HepG2 (cell line): Measurements from ENCODE around the gene MTHFD1L. TPM values are rescaled to one million over a fixed set of nuclear protein-coding genes. Genes with fewer than 3 reads are reported as not detected.

ENCODE experiments used
- ATRX ChIP-seq: sonication (generic); formaldehyde crosslinking; IDR thresholded peaks from 2 replicates; pipeline ENCODE4 v1.4.0; 2020; ENCODE audit warnings: missing genetic modification reagents, borderline replicate concordance
- BHLHE40 ChIP-seq: IDR thresholded peaks from 2 replicates; pipeline ENCODE4 v1.6.1; 2011; ENCODE audit warnings: low read length, improper control_type of control experiment
- EZH2 ChIP-seq: conservative IDR thresholded peaks from 2 replicates; pipeline ENCODE4 v1.6.1; 2012; ENCODE audit warnings: mild to moderate bottlenecking, low read depth, low read length, moderate library complexity
- GATAD2A ChIP-seq: IDR thresholded peaks from 2 replicates; pipeline ENCODE4 v1.6.1; 2016
- HCFC1 ChIP-seq: fragments of 150-350 bp; IDR thresholded peaks from 2 replicates; pipeline ENCODE4 v1.6.1; 2014; ENCODE audit warnings: low read depth, low read length
- SALL1 ChIP-seq: sonication (generic); formaldehyde crosslinking; IDR thresholded peaks from 2 replicates; pipeline ENCODE4 v1.8.0; 2022; ENCODE audit warnings: mild to moderate bottlenecking, missing genetic modification reagents
- TP53 ChIP-seq: sonication (generic); formaldehyde crosslinking; conservative IDR thresholded peaks from 2 replicates; pipeline ENCODE4 v1.4.0; 2020; ENCODE audit warnings: missing genetic modification reagents
- YY1 ChIP-seq: IDR thresholded peaks from 2 replicates; pipeline ENCODE4 v1.6.1; 2011; ENCODE audit warnings: low read length, low read depth, moderate library complexity, mild to moderate bottlenecking; ENCODE audit not compliant: insufficient read depth, insufficient replicate concordance
- ZKSCAN1 ChIP-seq: fragments of 150-350 bp; IDR thresholded peaks from 2 replicates; pipeline ENCODE4 v1.6.1; 2014; ENCODE audit warnings: low read length
- ZNF205 ChIP-seq: IDR thresholded peaks from 2 replicates; pipeline ENCODE4 v1.6.1; 2018; ENCODE audit warnings: missing biosample characterization, missing genetic modification reagents
- ZNF264 ChIP-seq: sonication (generic); formaldehyde crosslinking; IDR thresholded peaks from 2 replicates; pipeline ENCODE4 v1.4.0; 2020; ENCODE audit warnings: missing genetic modification reagents
- ZNF749 ChIP-seq: sonication (generic); formaldehyde crosslinking; IDR thresholded peaks from 2 replicates; pipeline ENCODE4 v1.8.0; 2022; ENCODE audit warnings: mild to moderate bottlenecking, missing genetic modification reagents, moderate library complexity, borderline replicate concordance
- ZNF75D ChIP-seq: sonication (generic); formaldehyde crosslinking; IDR thresholded peaks from 2 replicates; pipeline ENCODE4 v1.8.1; 2023; ENCODE audit warnings: missing genetic modification reagents, mild to moderate bottlenecking, borderline replicate concordance
- ZSCAN21 ChIP-seq: sonication (generic); formaldehyde crosslinking; IDR thresholded peaks from 2 replicates; pipeline ENCODE4 v1.8.0; 2022; ENCODE audit warnings: mild to moderate bottlenecking, missing genetic modification reagents, moderate library complexity, borderline replicate concordance
- polyA plus RNA-seq, 8 experiments: library from polyadenylated mRNA; depleted of rRNA in 3 of 8; stranded (reverse) in 7 of 8; unstranded in 1 of 8; fragments of >200 nt; fragmentation: Illumina TruSeq in 4 of 8; extraction: Trizol in 4 of 8; gene quantifications; 2 replicates each; pipeline versions ENCODE4 v1.2.1 to v1.2.3, GENCODE V29; 2011 to 2016; ENCODE audit warnings: low read depth in 4 of 8, missing spikeins in 1 of 8, mixed read lengths in 1 of 8; ENCODE audit not compliant: insufficient read depth in 1 of 8
- total RNA-seq, 5 experiments: library from RNA; depleted of rRNA; stranded (reverse); fragments of >200 nt; fragmentation: Illumina TruSeq; extraction: Trizol; gene quantifications; 2 replicates each; pipeline ENCODE4 v1.2.3, GENCODE V29; 2016; ENCODE audit warnings: low read depth in 1 of 5
- TF ChIP-seq, protein P1 (sequence below): sonication (generic); formaldehyde crosslinking; IDR thresholded peaks from 2 replicates; pipeline ENCODE4 v1.5.0; 2020; ENCODE audit warnings: mild to moderate bottlenecking, missing genetic modification reagents
- TF ChIP-seq, protein P2 (sequence below): IDR thresholded peaks from 2 replicates; pipeline ENCODE4 v1.6.1; 2018; ENCODE audit warnings: missing genetic modification reagents, mild to moderate bottlenecking, missing compliant biosample characterization
- TF ChIP-seq, protein P3 (sequence below): sonication (generic); formaldehyde crosslinking; IDR thresholded peaks from 2 replicates; pipeline ENCODE4; 2020; ENCODE audit warnings: missing genetic modification reagents, mild to moderate bottlenecking, borderline replicate concordance
- TF ChIP-seq, protein P4 (sequence below), 2 experiments: sonication (generic) in 1 of 2; formaldehyde crosslinking in 1 of 2; IDR thresholded peaks; 2 replicates each; pipeline versions ENCODE4 v1.4.0 to v1.6.1; 2018 to 2020; ENCODE audit warnings: missing genetic modification reagents in 2 of 2, borderline replicate concordance in 1 of 2, low read depth in 1 of 2, mild to moderate bottlenecking in 1 of 2, missing biosample characterization in 1 of 2

MTHFD1L gene
- total and polyA plus RNA-seq, 2 of the 13 experiments (the other 11 are each of a cell fraction or from before 2014, with no cell fraction given) = 24.0 to 39.6 TPM

DNA sequence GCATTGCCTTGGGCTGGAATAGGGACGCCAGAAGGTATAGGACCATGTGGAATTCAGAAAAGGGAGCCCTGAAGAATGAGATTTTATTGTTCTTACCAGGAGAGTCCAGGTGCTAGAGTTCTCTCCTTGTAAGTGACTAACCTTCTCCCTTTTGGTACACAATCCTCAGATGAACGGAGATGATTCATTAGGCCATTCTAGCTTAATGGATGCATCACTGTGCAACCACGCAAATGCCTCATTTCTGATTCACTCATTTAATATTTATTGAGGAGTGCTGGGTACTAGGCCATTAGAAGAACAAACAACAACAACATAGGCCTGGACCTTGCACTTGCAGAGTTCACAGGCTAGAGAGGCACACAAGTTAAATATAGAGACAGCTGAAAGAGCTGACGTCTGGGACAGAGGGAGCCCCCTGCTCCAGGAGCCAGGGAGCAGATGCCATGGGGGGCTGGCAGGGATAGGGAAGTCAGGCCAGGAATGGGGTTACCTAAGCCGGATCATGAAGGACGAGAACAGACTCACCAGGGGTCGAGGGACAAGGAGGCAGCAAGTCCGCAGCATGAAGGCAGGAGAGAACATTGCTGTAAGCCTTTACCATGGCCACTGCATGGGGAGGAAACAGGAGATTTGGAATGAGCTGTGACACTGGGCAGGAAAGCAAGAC lies 194.7 kb downstream of the MTHFD1L start (continued):
- TF ChIP-seq, protein P1, sequence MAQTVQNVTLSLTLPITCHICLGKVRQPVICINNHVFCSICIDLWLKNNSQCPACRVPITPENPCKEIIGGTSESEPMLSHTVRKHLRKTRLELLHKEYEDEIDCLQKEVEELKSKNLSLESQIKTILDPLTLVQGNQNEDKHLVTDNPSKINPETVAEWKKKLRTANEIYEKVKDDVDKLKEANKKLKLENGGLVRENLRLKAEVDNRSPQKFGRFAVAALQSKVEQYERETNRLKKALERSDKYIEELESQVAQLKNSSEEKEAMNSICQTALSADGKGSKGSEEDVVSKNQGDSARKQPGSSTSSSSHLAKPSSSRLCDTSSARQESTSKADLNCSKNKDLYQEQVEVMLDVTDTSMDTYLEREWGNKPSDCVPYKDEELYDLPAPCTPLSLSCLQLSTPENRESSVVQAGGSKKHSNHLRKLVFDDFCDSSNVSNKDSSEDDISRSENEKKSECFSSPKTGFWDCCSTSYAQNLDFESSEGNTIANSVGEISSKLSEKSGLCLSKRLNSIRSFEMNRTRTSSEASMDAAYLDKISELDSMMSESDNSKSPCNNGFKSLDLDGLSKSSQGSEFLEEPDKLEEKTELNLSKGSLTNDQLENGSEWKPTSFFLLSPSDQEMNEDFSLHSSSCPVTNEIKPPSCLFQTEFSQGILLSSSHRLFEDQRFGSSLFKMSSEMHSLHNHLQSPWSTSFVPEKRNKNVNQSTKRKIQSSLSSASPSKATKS (CRISPR knock-in tag) = no peak
- TF ChIP-seq ATRX (CRISPR knock-in tag) = no peak
- no peak for TF ChIP-seq HCFC1
- no peak for TF ChIP-seq ZNF264 (CRISPR knock-in tag)
- no peak; the same call in 1 of the 2 replicates for TF ChIP-seq ZKSCAN1
- TF ChIP-seq EZH2 = no peak
- TF ChIP-seq YY1 = no peak
- TF ChIP-seq, protein P2, sequence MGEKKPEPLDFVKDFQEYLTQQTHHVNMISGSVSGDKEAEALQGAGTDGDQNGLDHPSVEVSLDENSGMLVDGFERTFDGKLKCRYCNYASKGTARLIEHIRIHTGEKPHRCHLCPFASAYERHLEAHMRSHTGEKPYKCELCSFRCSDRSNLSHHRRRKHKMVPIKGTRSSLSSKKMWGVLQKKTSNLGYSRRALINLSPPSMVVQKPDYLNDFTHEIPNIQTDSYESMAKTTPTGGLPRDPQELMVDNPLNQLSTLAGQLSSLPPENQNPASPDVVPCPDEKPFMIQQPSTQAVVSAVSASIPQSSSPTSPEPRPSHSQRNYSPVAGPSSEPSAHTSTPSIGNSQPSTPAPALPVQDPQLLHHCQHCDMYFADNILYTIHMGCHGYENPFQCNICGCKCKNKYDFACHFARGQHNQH (CRISPR knock-in tag) = peak; percentile 60; the same call in 1 of the 2 replicates
- TF ChIP-seq, protein P3, sequence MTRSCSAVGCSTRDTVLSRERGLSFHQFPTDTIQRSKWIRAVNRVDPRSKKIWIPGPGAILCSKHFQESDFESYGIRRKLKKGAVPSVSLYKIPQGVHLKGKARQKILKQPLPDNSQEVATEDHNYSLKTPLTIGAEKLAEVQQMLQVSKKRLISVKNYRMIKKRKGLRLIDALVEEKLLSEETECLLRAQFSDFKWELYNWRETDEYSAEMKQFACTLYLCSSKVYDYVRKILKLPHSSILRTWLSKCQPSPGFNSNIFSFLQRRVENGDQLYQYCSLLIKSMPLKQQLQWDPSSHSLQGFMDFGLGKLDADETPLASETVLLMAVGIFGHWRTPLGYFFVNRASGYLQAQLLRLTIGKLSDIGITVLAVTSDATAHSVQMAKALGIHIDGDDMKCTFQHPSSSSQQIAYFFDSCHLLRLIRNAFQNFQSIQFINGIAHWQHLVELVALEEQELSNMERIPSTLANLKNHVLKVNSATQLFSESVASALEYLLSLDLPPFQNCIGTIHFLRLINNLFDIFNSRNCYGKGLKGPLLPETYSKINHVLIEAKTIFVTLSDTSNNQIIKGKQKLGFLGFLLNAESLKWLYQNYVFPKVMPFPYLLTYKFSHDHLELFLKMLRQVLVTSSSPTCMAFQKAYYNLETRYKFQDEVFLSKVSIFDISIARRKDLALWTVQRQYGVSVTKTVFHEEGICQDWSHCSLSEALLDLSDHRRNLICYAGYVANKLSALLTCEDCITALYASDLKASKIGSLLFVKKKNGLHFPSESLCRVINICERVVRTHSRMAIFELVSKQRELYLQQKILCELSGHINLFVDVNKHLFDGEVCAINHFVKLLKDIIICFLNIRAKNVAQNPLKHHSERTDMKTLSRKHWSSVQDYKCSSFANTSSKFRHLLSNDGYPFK (CRISPR knock-in tag) = peak; percentile 51; the same call in 1 of the 2 replicates
- peak; percentile 46; the same call in 1 of the 2 replicates for TF ChIP-seq BHLHE40
- TF ChIP-seq, protein P4, sequence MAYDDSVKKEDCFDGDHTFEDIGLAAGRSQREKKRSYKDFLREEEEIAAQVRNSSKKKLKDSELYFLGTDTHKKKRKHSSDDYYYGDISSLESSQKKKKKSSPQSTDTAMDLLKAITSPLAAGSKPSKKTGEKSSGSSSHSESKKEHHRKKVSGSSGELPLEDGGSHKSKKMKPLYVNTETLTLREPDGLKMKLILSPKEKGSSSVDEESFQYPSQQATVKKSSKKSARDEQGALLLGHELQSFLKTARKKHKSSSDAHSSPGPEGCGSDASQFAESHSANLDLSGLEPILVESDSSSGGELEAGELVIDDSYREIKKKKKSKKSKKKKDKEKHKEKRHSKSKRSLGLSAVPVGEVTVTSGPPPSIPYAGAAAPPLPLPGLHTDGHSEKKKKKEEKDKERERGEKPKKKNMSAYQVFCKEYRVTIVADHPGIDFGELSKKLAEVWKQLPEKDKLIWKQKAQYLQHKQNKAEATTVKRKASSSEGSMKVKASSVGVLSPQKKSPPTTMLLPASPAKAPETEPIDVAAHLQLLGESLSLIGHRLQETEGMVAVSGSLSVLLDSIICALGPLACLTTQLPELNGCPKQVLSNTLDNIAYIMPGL (CRISPR knock-in tag; IDR thresholded peaks at IDR 0.05; ENCODE audit: borderline replicate concordance in 1 of 2, low read depth in 1 of 2) = no peak
- peak; percentile 91 for TF ChIP-seq SALL1 (CRISPR knock-in tag)
- TF ChIP-seq TP53 (CRISPR knock-in tag) = no peak
- TF ChIP-seq ZNF75D (CRISPR knock-in tag) = no peak
- TF ChIP-seq ZSCAN21 = peak; percentile 4; the same call in 1 of the 2 replicates
- peak; percentile 75; the same call in 1 of the 2 replicates for TF ChIP-seq GATAD2A (CRISPR knock-in tag)
- TF ChIP-seq ZNF749 (CRISPR knock-in tag) = no peak
- no peak for TF ChIP-seq ZNF205 (CRISPR knock-in tag)
